Gastrocnemius medialis (tissue), 4 donors: ENCODE measurements around the gene BRWD1.

Experiments used
- POLR2A ChIP-seq, 2 donors: fragments of 450-650 bp; IDR thresholded peaks; one replicate each; pipeline ENCODE4 v1.6.1; 2017; ENCODE audit warnings: antibody characterized with exemption in 2 of 2, mild to moderate bottlenecking in 2 of 2, moderate library complexity in 2 of 2
- TF ChIP-seq, protein P1 (sequence below), 5 experiments: fragments of 450-650 bp in 3 of 5; fragments of 200-600 bp in 2 of 5; sonication (generic) in 2 of 5; IDR thresholded peaks in 4 of 5; conservative IDR thresholded peaks in 1 of 5; 1 replicate in 4 of 5; 2 replicates in 1 of 5; pipeline ENCODE4 v1.5.1; 2016 to 2019; ENCODE audit warnings: antibody characterized with exemption in 5 of 5, mild to moderate bottlenecking in 3 of 5, moderate library complexity in 3 of 5

DNA sequence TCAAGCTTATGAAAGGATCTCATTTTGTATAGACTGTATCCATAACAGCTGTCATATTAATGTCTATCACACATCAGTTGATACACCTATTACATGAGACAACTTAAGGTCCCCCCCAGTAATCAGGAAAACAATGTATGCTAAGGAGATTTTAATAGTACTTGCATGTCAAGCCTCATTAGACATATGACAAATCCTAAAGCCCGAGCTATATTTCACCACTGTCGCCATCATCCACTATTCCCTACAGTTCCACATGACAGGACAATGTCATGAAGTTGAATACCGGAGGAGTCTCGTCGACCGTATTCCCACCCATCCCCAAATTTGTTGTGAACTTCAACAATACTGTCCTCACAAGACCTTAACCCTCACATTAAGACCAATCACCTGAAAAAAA, 32.0 kb upstream of the BRWD1 start:
- TF ChIP-seq, protein P1, sequence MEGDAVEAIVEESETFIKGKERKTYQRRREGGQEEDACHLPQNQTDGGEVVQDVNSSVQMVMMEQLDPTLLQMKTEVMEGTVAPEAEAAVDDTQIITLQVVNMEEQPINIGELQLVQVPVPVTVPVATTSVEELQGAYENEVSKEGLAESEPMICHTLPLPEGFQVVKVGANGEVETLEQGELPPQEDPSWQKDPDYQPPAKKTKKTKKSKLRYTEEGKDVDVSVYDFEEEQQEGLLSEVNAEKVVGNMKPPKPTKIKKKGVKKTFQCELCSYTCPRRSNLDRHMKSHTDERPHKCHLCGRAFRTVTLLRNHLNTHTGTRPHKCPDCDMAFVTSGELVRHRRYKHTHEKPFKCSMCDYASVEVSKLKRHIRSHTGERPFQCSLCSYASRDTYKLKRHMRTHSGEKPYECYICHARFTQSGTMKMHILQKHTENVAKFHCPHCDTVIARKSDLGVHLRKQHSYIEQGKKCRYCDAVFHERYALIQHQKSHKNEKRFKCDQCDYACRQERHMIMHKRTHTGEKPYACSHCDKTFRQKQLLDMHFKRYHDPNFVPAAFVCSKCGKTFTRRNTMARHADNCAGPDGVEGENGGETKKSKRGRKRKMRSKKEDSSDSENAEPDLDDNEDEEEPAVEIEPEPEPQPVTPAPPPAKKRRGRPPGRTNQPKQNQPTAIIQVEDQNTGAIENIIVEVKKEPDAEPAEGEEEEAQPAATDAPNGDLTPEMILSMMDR (IDR thresholded peaks at IDR 0.05 in 4 of 5, conservative IDR thresholded peaks at IDR 0.05 in 1 of 5), result no peak
- no peak for TF ChIP-seq POLR2A (IDR thresholded peaks at IDR 0.05)
